ENCODE measurements around the gene PRSS27.
"Not testable (repeated sequence)": the region's sequence is repeated elsewhere in the genome, so short reads cannot be mapped to it uniquely, and the experiment has no call there.

The PRSS27 gene

GRCh38 chr16:2692948-2693651 is 26.9 kb downstream of the PRSS27 start:
- no peak for DNase-seq (ENCODE audit: low spot score)

GRCh38 chr16:2692251-2692947 is 27.6 kb downstream of the PRSS27 start:
- no peak for DNase-seq (ENCODE audit: low spot score)

GRCh38 chr16:2691491-2692248 is 28.4 kb downstream of the PRSS27 start:
- no peak for DNase-seq (ENCODE audit: low spot score)

GRCh38 chr16:2690852-2691251 is 29.2 kb downstream of the PRSS27 start:
- DNase-seq (ENCODE audit: low spot score): no peak

GRCh38 chr16:2689968-2690801 is 29.8 kb downstream of the PRSS27 start:
- no peak for DNase-seq (ENCODE audit: low spot score)

- DNase-seq (ENCODE audit: low spot score): not testable (repeated sequence)
Measured at GRCh38 chr16:2689422-2689821, 30.6 kb downstream of the PRSS27 start.

- peak; percentile 1 for DNase-seq (ENCODE audit: low spot score)
Measured at GRCh38 chr16:2687531-2688308, 32.3 kb downstream of the PRSS27 start.

GRCh38 chr16:2686912-2687507 is 33.0 kb downstream of the PRSS27 start:
- peak; percentile 4 for DNase-seq (ENCODE audit: low spot score)

- DNase-seq (ENCODE audit: low spot score): not testable (repeated sequence)
Measured at GRCh38 chr16:2686075-2686474, 33.9 kb downstream of the PRSS27 start.

- not testable (repeated sequence) for DNase-seq (ENCODE audit: low spot score)
Measured at GRCh38 chr16:2683041-2683440, 37.0 kb downstream of the PRSS27 start.

GRCh38 chr16:2682209-2683021 is 37.6 kb downstream of the PRSS27 start, which contains the start of gene KCTD5:
Gene KCTD5, plus strand, starts transcription at chr16:2682523. Its CDS starts 26 bp downstream, at chr16:2682549.
- DNase-seq (ENCODE audit: low spot score): peak; percentile 97

- DNase-seq (ENCODE audit: low spot score): not testable (repeated sequence)
Measured at GRCh38 chr16:2680360-2680759, 39.7 kb downstream of the PRSS27 start.

GRCh38 chr16:2679902-2680301 is 40.1 kb downstream of the PRSS27 start:
- DNase-seq (ENCODE audit: low spot score): not testable (repeated sequence)

- DNase-seq (ENCODE audit: low spot score): not testable (repeated sequence)
Measured at GRCh38 chr16:2678206-2678965, 41.6 kb downstream of the PRSS27 start.

- not testable (repeated sequence) for DNase-seq (ENCODE audit: low spot score)
Measured at GRCh38 chr16:2676937-2677336, 43.1 kb downstream of the PRSS27 start.

GRCh38 chr16:2675714-2676113 is 44.3 kb downstream of the PRSS27 start:
- DNase-seq (ENCODE audit: low spot score): no peak

GRCh38 chr16:2675021-2675420 is 45.0 kb downstream of the PRSS27 start:
- no peak for DNase-seq (ENCODE audit: low spot score)

- peak; percentile 85 for DNase-seq (ENCODE audit: low spot score)
Measured at GRCh38 chr16:2673066-2673999, 46.7 kb downstream of the PRSS27 start.

Data from HuH-7 (cell line).